CD1c-positive myeloid dendritic cell (primary cell): ENCODE data around the gene PRR23C.

ENCODE experiments used
- DNase-seq: peaks from one replicate; pipeline ENCODE4 v3.0.0-alpha.2; 2016; ENCODE audit errors: extremely low spot score

Gene PRR23C

GRCh38 chr3:139005356-139005993, 39.2 kb downstream of the PRR23C start:
- DNase-seq: no peak

- DNase-seq: no peak
Observed at GRCh38 chr3:138995706-138996105, 49.0 kb downstream of the PRR23C start.
